GM21447 (cell line): ENCODE results near the gene SRRM2.

Experiments
- ATAC-seq: cut with Tn5 transposase; IDR thresholded peaks from one replicate; pipeline ENCODE4 v1.9.1; 2021; ENCODE audit not compliant: unreplicated experiment

The SRRM2 gene

DNA sequence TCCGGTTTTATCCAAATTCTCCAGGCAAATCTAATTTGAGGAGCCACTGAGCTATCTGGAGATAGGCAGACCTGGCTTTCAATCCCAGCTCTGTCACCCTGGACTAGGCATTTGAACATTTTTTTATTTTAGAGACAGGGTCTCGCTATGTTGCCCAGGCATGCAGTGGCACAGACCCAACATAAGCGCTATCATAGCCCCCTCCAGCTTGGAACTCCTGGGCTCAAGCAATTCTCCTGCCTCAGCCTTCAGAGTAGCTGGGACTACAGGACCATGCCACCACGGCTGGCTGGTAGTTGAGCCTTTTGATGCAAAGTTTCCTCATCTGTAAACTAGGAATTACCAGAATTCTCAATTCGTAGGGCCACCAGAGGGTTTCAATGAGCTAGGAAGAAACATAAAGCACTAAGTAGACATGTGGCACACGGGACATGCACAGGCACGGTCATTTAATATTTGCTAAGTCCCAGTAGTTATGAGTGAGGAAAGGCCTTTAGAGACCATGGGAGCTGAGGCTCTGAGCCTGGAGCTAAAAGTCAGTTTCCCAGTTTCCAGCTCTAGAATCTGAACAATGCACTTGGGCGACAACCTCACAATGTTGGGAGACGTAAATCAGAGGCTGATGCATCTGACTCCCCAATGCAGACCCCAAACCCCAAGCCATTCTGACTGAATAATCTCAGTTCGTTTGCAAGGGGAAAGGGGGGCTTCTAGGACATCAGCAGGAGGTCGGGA is 23.5 kb downstream of the SRRM2 start:
- no peak for ATAC-seq

DNA sequence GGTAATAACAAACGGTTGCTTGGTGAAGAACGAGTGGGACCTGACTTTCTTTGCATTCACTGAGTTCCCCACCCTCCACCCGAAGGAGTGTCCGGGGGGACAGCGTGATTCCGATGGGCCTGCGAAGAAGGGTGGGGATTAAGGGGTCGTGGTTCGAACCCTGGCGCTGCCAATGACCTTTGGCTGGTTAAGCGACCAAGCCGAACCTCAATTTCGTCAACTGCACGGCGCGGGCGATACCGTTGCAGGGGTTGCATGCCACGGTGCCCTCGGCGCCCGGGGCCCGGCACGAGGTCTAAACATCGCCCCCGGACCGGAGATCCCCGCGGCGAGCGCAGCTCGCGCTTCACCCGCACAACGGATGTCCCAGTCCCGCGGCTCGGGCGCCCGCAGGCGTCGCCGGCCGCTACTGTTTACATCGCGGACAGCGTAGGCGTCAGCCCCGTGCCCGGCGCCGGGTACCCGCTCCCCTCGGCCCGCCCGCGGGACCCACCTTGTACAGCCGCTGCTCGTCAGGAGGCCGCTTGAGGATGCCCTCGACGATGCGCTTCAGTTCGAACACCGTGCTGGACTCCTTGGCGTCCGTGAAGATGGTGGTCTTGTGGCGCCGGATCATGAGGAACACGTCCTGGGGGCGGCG is 24.2 kb downstream of the SRRM2 start:
- ATAC-seq: peak; percentile 20

DNA sequence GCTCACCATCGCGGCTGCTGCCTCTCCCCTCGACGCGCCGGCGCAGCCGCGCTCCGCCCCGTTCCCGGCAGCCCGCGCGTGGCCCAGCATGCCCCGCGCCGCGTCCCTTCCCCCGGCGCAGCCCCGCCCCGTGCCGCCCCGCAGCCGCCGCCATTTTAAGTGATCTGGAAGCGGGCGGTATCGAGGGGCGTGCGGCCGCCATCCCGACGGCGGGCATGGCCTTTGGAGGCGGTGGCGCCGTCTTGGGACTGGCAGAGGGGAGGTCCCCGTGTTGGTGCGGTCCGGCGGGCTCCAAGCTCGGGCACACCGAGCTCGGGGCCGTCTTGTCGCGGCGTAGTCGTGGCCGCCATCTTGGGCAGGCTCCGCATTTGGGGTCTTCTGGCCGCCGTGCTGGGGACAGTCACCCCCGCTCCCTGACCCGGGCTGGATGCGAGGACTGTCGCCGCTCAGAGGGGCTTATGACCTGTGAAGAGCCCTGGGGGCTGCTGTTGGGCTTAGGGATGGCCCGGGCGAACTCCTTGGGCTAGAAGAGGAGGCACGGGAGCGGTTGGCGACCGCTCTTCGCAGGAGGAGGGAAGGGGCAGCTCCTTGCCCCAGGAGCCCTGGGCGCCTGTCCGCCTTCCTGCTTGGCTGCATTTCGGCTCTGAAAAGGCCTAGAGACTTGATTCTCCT is 24.9 kb downstream of the SRRM2 start, which contains the start of gene ELOB:
Gene ELOB, minus strand, starts transcription at position 50 of the 672 bp plus-strand sequence. Its CDS starts 41 bp downstream, at position 9.
- ATAC-seq: peak; percentile 77

DNA sequence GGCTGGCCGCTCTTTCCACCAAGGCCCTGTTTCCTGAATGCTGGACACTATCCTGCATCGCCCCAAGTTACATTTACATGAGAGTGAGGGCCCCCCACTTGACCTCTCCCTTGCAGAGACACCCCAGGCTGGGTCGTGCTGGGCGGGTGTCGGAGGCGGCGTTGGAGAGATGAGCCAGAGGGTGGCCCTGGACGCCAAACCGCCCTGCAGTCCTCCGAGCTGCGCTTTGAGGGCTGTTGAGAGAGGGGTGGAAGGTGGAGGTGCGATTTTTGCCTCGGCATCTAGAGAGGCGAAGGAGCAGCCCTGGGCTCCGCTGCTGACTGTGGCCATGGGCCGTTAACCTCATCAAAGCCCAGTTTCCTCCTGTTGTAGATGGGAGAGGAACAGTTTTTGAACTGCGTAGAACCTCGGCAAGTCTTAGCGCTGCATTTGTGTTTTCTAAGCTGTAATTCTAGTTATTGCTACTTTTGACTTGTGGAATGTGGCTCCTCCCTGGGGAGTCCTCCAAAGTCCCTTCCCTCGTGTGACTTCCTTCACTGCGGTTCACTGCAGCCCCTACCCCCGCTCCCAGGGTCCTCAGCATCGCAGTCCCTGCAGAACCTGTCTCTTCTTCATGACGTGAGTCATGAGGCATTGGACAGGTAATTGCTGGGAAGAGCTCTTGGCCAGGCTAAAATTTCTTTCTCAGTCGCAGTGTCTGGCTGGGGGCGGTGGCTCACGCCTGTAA is 25.6 kb downstream of the SRRM2 start:
- ATAC-seq: peak; percentile 7

DNA sequence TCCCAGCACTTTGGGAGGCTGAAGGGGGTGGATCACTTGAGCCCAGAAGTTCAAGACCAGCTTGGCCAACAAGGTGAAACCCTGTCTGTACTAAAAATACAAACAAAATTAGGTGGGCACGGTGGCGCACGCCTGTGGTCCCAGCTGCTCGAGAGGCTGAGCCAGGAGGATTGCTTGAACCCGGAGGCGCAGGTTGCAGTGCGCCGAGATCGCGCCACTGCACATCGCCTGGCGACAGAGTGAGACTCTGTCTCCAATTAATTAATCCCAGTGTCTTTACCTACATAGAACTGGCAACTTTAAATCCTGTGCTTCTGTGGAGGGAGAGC is 26.2 kb downstream of the SRRM2 start:
- no peak for ATAC-seq

DNA sequence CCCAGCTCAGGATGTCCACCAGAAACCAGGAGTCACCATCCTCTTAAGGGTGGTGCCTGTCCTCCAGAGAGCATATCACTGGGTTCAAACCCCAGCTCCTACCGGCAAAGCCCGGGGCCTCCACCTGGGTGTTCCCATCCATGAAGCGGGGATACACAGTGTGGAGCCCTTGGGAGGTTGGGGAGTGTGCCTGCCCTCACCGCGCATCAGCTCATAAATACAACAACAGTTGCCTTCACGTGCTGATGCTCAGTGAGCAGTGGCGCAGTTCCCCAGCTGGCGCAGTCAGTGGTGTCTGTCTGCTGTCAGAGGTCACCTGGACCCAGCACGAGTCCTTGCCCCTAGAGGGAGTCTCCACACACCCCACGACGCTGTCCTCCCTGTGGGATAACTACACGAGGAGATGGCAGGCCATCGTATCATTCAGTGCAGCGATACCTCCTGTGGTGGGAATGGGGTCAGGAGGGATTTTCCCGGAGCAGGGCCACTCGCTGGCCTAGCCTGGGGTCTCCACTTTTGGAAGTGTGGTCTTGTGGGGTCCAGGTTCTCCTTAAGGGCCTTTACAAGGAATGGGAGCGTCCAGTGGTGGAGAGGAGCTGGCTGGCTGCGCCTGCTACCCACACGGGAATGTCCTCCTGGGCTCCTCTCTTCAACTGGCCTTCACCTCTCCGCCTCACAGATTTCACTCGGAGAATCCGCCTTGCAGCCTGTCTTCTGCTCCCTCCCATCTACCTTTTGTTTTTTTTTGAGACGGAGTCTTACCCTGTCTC is 26.9 kb downstream of the SRRM2 start:
- no peak for ATAC-seq

DNA sequence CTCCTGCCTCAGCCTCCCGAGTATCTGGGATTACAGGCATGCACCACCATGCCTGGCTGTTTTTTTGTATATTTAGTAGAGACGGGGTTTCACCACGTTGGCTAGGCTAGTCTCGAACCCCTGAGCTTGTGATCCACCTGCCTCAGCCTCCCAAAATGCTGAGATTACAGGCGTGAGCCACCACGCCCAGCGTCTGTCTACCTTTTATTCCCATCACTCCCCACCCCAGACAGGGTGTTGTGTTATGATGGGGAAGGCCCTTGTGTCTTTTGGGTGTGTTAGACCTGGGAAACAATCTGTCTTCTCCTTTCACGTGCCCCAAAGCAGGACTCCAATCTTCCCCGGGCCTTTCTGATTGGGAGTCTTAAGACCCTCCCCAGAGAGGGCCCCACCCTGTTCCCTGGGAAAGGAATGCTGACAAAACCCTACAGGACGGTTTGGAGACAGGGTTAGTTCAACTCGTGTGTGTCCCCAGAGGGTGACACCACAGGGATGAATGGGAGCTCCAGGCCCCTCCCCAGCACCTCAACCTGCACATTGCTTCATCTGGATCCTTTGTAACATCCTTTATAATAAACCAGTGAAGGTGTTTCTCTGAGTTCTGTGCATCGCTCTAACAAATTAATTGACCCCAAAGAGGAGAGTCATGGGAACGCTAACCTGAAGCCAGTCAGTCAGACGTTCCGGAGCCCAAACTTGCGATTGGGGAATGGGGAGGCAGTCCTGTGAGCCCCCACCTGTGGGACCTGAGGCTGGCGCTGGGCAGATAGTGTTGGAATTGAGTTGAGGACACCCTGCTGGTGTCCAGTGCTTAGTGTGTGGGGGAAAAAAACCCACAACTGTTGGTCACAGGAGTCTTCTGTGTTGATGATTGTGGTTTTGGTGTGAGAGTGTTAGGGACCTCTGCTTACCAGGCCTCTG is 27.8 kb downstream of the SRRM2 start:
- no peak for ATAC-seq

DNA sequence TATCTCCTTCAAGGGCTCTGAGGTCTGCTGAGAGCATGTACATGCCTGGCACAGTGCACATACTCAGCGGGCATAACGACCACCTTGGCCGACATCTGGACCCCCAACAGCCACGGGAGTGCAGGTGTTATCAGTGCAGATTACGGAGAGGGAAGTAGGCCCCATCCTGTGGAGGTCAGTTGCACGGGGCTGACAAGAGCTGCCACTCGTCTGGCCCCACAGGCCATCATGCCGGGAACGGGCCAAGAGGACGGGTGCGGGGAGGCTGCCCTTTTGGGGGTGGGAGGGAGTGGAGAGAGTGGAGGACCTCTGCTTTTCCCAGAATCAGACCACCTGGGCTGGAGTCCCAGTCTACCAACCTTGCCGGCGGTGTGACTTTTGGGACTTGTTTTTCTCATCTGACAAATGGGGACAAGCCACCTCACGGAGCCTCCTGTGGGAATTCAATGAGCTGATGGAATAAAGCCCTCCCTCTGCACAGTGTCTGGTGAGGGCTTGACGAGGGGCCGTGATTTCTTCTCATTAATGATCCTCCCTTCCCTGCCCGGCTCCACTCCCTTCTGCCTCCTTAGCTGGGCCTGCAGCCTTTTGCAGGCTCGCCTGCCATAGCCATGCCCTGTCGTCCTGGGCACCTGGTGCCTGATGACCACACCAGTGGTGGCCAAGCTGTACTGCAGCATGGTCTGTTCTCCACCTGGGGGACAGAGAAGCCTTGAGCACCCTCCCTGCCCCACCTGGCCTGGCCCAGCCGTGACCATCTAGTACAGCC is 30.3 kb downstream of the SRRM2 start:
- no peak for ATAC-seq

DNA sequence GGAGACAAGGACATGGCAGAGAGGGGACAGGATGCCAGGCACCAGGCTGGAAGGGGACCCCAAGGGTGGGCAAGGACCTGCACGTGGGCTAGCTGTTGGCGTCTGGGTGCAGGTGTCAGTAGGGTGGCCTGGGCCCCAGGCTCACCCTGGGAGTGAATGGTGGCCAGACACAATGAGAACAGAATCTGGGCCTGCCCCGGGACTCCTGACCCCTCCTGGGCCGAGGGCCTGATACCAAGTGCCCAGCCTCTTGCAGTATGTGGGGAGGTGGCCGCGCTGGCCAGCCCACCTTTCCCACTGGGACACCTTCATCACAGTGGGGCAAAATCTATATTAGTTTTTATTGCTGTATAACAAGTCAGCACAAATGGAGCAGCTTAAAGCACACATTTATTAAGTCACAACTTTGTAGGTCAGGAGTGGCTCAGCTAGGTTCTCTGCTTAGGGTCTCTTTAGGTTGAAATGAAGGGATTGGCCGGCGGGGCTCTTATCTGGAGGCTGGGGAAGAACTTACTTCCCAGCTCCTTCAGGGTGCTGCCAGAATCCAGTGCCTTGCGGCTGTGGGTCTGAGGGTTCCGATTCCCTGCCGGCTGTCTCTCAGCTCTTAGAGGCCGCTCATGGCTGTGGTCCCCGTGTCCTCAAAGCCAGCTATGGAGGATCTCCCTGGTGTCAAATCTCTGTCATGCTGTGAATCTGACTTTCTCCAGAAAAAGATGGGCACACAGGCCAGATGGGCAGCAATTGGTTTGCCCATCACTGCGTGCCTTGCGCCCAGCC is 31.3 kb downstream of the SRRM2 start:
- ATAC-seq: no peak

DNA sequence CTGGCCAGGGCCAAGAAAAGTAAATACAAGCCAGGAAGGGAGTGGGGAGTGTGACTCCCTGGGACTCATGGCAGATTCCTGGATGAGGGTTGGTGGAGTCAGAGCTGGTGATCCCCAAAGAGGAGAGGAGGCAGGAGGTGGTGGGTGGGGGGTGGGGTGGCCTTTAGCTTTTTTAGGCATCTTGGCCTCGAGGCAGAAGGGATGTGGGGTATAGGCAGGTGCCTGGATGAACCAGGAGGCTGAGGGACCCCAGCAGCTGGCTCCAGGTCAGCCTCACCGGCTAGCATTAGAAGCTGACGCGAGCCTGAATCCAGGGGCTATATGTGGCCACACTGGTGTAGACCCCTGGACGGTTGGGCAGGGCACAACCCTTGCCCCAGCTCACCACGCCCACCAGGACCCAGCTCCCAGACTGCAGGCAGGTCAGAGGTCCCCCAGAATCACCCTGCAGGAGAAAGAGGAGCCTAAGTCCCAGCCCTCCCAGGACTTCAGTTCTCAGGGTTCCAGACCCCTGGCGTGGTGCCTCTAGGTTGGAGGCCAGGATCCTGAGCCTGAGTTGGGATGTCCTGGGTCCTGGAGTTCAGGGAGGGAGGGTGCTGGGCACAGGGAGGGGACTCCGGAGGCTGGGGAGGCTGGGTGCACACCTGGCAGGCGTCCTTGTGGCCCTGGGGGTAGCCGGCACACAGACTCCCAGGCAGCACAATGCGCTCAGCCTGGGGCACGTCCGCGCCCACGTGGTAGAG is 32.1 kb downstream of the SRRM2 start:
- ATAC-seq: no peak

DNA sequence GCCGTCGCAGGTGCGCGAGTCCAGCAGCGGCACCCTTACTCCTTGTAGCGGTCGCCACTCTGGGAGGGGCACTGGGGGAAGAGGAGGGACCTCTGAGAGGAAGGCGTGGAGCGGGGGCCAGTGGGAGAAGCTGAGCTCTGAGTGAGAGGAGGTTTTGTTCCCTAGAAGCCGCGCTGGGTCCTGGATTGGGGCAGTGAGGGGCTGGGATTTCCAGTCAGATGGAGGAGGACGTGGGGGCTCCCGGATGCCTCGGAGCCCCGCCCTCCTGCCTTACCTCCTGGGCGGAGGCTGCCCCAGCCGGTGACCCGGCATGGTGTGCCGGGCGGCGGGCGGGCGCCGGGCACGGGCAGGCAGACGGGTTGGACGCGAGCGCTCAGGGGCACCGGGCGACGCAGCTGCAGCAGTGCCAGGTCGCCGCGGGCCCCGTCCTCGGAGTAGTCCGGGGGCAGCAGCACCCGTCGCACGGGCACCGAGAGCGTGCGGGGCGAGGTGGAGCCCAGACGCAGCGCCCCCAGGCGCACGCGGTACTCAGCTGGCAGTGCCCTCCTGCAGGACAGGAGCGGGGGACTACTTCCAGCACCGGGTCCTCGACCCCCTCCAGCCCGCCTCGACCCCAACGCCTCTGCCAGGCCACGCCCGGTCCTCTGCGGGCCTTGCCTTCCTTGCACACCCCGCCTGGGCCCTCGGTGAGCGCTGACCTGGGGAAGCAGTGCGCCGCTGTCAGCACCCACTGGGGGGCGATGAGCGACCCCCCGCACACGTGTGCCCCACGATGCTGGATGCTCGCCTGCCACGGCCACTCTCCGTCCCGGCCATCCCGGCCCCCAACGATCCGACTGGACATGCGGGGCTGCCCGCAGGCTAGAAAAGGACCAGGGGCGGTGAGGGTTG is 32.9 kb downstream of the SRRM2 start:
- ATAC-seq: no peak

DNA sequence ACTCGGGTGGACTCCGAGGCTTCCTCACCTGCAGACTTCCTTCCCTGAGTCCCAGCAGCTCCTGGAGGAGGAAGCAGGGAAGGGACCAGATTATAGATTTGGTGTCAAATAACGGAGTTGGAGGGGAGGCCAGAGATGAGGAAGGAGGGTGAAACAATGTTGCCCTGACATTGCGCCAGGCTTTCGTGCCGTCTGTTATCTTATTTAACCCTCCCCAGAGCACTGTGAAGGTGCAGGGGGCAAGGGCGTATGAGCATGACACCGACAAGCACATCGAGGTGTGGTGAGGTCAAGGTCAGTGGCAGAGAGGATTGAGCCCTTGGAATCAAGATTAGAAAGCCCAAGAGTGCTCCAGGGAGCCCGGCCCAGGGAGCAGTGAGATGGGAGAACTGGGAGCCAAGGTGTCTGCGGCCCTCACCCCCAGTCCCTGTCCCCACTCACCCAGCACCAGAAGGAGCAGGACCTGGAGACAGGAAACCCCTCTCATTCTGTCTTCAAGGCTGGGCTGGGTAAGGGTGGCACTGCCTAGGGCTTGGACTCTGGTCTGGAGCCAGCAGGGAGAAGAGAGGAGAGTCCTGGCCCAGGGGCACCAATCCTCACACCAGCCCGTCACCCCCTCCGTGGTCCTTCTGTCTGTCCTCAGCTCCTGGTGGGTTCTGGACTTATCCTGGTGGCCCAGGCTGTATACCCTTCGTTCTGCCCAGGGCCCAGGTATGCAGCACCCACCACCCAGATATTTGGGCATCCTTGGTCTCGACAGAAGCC is 33.8 kb downstream of the SRRM2 start:
- no peak for ATAC-seq

DNA sequence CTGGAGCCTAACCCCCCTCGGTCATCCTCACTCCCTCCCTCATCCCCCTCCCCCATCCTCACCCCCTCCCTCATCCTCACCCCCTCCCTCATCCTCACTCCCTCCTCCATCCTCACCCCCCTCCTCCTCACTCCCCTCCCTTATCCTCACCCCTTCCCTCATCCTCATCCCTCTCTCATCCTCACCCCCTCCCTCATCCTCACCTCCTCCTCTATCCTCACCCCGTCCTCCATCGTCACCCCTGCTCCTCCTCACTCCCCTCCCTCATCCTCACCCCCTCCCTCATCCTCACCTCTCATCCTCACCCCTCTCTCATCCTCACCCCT is 34.4 kb downstream of the SRRM2 start:
- ATAC-seq: no peak

DNA sequence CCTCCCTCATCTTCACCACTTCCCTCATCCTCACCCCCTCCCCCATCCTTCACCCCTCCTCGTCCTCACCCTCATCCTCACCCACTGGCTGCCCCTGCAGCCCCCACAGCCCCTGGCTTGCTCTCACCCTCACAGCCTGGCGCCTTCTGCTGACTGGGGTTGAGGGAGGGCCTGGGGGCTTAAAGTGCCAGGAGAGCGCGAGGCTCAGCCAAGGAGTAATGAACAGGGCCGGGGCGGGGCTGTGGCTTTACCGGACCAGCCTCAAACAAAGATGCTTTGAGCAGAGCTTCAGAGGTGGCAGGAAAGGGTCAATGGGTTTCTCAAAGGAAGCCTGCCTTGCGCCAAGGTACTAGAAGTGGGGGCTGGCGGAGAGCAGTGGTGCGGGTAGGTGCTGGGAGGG is 35.0 kb downstream of the SRRM2 start, which contains the start of gene PRSS33:
Gene PRSS33, minus strand, starts transcription at position 155 of the 400 bp plus-strand sequence. CDS start 1,013 bp downstream, outside the sequence.
- no peak for ATAC-seq

DNA sequence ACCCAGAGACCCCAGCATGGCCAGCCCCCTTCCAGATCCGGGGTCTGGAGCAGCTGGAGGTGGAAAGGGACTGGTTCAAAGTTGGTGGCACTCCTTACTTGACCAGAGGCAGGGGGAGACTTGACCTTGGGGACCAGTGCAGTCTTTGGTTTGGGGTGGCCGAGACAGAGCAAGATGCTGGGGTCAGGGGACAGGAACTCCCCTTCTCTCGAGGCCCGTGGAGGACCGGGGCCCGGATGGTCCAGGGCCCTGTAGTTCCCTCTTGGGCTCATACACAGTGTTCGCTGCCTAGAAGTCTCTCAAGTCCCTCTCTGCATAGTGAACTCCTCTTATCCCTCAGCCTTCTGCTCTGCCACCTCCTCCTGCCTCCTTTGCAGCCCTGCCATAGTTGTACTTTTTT is 35.5 kb downstream of the SRRM2 start:
- no peak for ATAC-seq

DNA sequence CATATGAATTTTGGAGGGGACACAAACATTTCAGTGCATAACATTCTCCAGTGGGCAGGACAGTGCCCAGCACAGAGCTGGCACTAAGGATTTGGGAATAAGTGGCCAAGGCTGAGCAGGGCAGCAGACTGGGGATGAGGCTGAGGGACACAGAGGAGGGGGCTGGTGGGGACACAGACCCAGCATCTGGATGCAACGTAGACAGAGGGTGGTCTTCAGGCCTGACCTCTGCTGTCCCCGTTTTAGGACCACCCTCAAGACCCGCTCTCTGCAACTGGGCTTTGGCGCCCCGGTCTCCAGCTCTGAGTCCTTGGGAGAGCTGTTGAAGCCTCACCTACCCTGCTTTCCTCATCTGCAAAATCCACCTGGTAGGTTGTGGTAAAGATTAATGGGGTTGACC is 38.2 kb downstream of the SRRM2 start:
- no peak for ATAC-seq
